HG03095 (cell line): ENCODE results near the gene PCDHA10.

Source experiments
- ATAC-seq: cut with Tn5 transposase; IDR thresholded peaks from one replicate; pipeline ENCODE4 v1.9.1; 2021; ENCODE audit warnings: moderate library complexity; ENCODE audit not compliant: unreplicated experiment

Gene PCDHA10

GRCh38 chr5:140881889-140882590, 26.3 kb downstream of the PCDHA10 start, which contains the start of gene PCDHA13:
TSS of gene PCDHA13 (plus strand) at chr5:140882124. CDS start at chr5:140882269, 145 bp downstream.
- no peak for ATAC-seq

- ATAC-seq, result no peak
Measured at GRCh38 chr5:140882591-140882899, 26.8 kb downstream of the PCDHA10 start.

DNA sequence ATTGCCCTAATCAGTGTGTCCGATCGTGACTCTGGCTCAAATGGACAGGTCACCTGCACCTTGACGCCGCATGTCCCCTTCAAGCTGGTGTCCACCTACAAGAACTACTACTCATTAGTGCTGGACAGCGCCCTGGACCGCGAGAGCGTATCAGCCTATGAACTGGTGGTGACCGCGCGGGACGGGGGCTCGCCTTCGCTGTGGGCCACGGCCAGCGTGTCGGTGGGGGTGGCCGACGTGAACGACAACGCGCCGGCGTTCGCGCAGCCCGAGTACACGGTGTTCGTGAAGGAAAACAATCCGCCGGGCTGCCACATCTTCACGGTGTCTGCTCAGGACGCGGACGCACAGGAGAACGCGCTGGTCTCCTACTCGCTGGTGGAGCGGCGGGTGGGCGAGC, 27.7 kb downstream of the PCDHA10 start:
- no peak for ATAC-seq

GRCh38 chr5:140883927-140884697, 28.4 kb downstream of the PCDHA10 start:
- no peak for ATAC-seq

GRCh38 chr5:140916325-140916724, 60.6 kb downstream of the PCDHA10 start:
- ATAC-seq, result no peak
